ENCODE results near the gene MESP2.

MESP2 gene

GRCh38 chr15:89743011-89743410 is 33.1 kb upstream of the MESP2 start:
- H3F3A ChIP-seq (ENCODE audit: insufficient read depth, low read length) = no peaks in the 10 kb centered on the region
- no peak overlapping the region for H3K4me2 ChIP-seq (ENCODE audit: low read depth, low read length)
- H3K9ac ChIP-seq (ENCODE audit: low read length) = no peak overlapping the region
- no peaks in the 10 kb centered on the region for H4K20me1 ChIP-seq (ENCODE audit: insufficient read depth, low read length)
- no peak overlapping the region for H3K4me3 ChIP-seq (ENCODE audit: low read length)
- H2AFZ ChIP-seq (ENCODE audit: low read length) = no peak overlapping the region
- no peaks in the 10 kb centered on the region for H3K4me1 ChIP-seq (ENCODE audit: low read length)
- H3K36me3 ChIP-seq (replicated peaks; ENCODE audit: insufficient read depth, low read length) = no peaks in the 10 kb centered on the region
- no peak overlapping the region for H3K27ac ChIP-seq (ENCODE audit: low read length)
- no peaks in the 10 kb centered on the region for H3K79me2 ChIP-seq (ENCODE audit: low read length)
- H3K27me3 ChIP-seq (replicated peaks; ENCODE audit: insufficient read depth, low read length) = no peaks in the 10 kb centered on the region
- H3K9me3 ChIP-seq (replicated peaks; ENCODE audit: insufficient read depth, low read length) = no peaks in the 10 kb centered on the region
- TF ChIP-seq EZH2phosphoT487 (IDR thresholded peaks at IDR 0.05; ENCODE audit: low read length) (no peak), EZH2 (optimal IDR thresholded peaks at IDR 0.05; ENCODE audit: low read depth, low read length) (no peak), CTCF (IDR thresholded peaks at IDR 0.05; ENCODE audit: low read length) (no peak)
- H3K9me2 ChIP-seq (replicated peaks; ENCODE audit: insufficient read depth, low read length) = no peaks in the 10 kb centered on the region
- DNase-seq = no peak

- Histone ChIP-seq H2AFZ (ENCODE audit: low read length) (no peak overlapping the region), H3K9ac (ENCODE audit: low read length) (no peak overlapping the region), H3K4me3 (ENCODE audit: low read length) (no peak overlapping the region), H3K4me1 (ENCODE audit: low read length) (no peaks in the 10 kb centered on the region), H3F3A (ENCODE audit: insufficient read depth, low read length) (no peaks in the 10 kb centered on the region), H3K36me3 (replicated peaks; ENCODE audit: insufficient read depth, low read length) (no peaks in the 10 kb centered on the region), H3K9me2 (replicated peaks; ENCODE audit: insufficient read depth, low read length) (no peaks in the 10 kb centered on the region), H3K9me3 (replicated peaks; ENCODE audit: insufficient read depth, low read length) (no peaks in the 10 kb centered on the region), H3K27me3 (replicated peaks; ENCODE audit: insufficient read depth, low read length) (no peaks in the 10 kb centered on the region), H4K20me1 (ENCODE audit: insufficient read depth, low read length) (no peaks in the 10 kb centered on the region), H3K79me2 (ENCODE audit: low read length) (no peaks in the 10 kb centered on the region), H3K4me2 (ENCODE audit: low read depth, low read length) (no peak overlapping the region), H3K27ac (ENCODE audit: low read length) (no peak overlapping the region)
- DNase-seq = no peak
- TF ChIP-seq EZH2 (optimal IDR thresholded peaks at IDR 0.05; ENCODE audit: low read depth, low read length) (no peak), EZH2phosphoT487 (IDR thresholded peaks at IDR 0.05; ENCODE audit: low read length) (no peak), CTCF (IDR thresholded peaks at IDR 0.05; ENCODE audit: low read length) (no peak)
Measured at GRCh38 chr15:89743594-89743993, 32.5 kb upstream of the MESP2 start.

DNA sequence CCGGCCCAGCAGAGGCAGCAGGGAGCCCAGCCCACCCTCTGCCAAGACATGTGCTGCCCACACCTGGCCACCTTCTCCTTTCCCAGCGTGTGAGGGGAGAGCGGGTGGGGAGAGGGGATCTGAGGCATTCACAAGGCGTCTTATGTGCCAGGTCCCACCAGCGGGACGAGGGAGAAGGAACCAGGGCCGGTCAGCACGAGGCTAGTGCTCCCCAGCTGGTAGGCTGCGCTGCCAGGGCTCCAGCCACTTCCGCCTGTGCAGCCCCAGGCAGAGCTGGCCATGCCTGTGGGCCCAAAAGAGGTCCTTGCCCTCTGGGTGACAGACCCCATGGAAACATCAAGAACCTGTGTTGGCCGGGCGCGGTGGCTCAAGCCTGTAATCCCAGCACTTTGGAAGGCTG is 31.0 kb upstream of the MESP2 start:
- Histone ChIP-seq H3K27ac (ENCODE audit: low read length) (no peak overlapping the region), H3K4me1 (ENCODE audit: low read length) (peaks cover 6% of the 10 kb centered on the region; the same call in 1 of the 2 replicates), H3K36me3 (replicated peaks; ENCODE audit: insufficient read depth, low read length) (no peaks in the 10 kb centered on the region), H2AFZ (ENCODE audit: low read length) (no peak overlapping the region), H3K9me3 (replicated peaks; ENCODE audit: insufficient read depth, low read length) (no peaks in the 10 kb centered on the region), H3K9me2 (replicated peaks; ENCODE audit: insufficient read depth, low read length) (no peaks in the 10 kb centered on the region), H3K4me2 (ENCODE audit: low read depth, low read length) (no peak overlapping the region), H3K27me3 (replicated peaks; ENCODE audit: insufficient read depth, low read length) (no peaks in the 10 kb centered on the region), H4K20me1 (ENCODE audit: insufficient read depth, low read length) (no peaks in the 10 kb centered on the region), H3F3A (ENCODE audit: insufficient read depth, low read length) (no peaks in the 10 kb centered on the region), H3K4me3 (ENCODE audit: low read length) (no peak overlapping the region), H3K9ac (ENCODE audit: low read length) (no peak overlapping the region), H3K79me2 (ENCODE audit: low read length) (peaks cover 4% of the 10 kb centered on the region)
- DNase-seq = no peak
- no peak for TF ChIP-seq EZH2phosphoT487 (IDR thresholded peaks at IDR 0.05; ENCODE audit: low read length)
- no peak for TF ChIP-seq CTCF (IDR thresholded peaks at IDR 0.05; ENCODE audit: low read length)
- no peak for TF ChIP-seq EZH2 (optimal IDR thresholded peaks at IDR 0.05; ENCODE audit: low read depth, low read length)
